ENCODE measurements around the gene CXXC4. TPM values are rescaled to one million over a fixed set of nuclear protein-coding genes. Genes with fewer than 3 reads are reported as not detected.
A peak's percentile ranks its signal among the peaks of the same experiment; 100 is the strongest.

CXXC4 gene
- polyA plus RNA-seq, 2 of the 4 experiments (the other 2 are of a cell fraction), result 0.03 to 0.93 TPM

DNA sequence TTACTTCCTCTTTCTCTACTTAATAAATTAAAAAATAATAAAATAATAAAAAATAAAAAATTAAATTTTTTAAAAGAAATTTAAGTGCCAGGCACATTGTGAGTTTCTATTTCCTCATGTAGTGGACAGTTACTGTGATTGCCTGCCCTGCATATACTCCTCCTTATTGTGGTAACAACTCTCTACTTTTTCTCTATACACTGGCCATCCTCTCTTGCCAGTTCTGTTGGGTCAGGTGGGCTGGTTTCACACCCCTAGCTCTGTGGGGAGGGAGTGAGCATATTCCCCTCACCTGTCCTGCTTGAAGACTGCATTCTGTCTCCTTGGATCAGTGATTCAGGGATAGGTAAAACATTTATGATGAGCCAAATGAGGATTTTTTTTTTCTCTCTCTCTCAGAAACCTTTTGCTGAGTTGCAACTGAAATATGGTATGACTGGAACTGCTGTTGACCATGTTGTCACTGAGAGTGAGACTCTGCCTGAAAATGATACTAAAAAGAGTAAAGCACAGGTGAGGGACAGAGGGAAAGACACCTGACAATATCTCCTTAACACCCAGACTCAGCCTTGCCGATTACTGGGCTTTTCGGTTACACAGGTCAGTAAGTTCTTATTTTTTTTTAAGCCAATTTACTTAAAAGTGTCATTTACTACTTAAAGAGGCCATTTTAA lies 37.2 kb downstream of the CXXC4 start:
- H3K4me2 ChIP-seq, result no peak overlapping the region
- H3K4me1 ChIP-seq, result no peaks in the 10 kb centered on the region
- ATAC-seq (no peak), DNase-seq (ENCODE audit: low read depth in 1 of 2, low spot score in 1 of 2) (no peak), FAIRE-seq (no peak)
- ChIA-PET POLR2A (no interaction called here), CTCF (no interaction called here)
- no peak overlapping the region for H3K27ac ChIP-seq
- H3K9me3 ChIP-seq, result no peaks in the 10 kb centered on the region
- no peak for TF ChIP-seq HDAC2 (IDR thresholded peaks at IDR 0.05)
- TF ChIP-seq ESRRA (IDR thresholded peaks at IDR 0.05; ENCODE audit: borderline replicate concordance, low read length), result no peak
- no peak for TF ChIP-seq EHF (CRISPR knock-in tag; IDR thresholded peaks at IDR 0.05)
- TF ChIP-seq, protein P1, sequence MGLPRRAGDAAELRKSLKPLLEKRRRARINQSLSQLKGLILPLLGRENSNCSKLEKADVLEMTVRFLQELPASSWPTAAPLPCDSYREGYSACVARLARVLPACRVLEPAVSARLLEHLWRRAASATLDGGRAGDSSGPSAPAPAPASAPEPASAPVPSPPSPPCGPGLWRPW (IDR thresholded peaks at IDR 0.05), result no peak
- TF ChIP-seq MAZ (IDR thresholded peaks at IDR 0.05; ENCODE audit: borderline replicate concordance, low read depth, low read length), result no peak
- TF ChIP-seq, protein P2, sequence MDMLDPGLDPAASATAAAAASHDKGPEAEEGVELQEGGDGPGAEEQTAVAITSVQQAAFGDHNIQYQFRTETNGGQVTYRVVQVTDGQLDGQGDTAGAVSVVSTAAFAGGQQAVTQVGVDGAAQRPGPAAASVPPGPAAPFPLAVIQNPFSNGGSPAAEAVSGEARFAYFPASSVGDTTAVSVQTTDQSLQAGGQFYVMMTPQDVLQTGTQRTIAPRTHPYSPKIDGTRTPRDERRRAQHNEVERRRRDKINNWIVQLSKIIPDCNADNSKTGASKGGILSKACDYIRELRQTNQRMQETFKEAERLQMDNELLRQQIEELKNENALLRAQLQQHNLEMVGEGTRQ (IDR thresholded peaks at IDR 0.05), result no peak
- TF ChIP-seq, protein P3, sequence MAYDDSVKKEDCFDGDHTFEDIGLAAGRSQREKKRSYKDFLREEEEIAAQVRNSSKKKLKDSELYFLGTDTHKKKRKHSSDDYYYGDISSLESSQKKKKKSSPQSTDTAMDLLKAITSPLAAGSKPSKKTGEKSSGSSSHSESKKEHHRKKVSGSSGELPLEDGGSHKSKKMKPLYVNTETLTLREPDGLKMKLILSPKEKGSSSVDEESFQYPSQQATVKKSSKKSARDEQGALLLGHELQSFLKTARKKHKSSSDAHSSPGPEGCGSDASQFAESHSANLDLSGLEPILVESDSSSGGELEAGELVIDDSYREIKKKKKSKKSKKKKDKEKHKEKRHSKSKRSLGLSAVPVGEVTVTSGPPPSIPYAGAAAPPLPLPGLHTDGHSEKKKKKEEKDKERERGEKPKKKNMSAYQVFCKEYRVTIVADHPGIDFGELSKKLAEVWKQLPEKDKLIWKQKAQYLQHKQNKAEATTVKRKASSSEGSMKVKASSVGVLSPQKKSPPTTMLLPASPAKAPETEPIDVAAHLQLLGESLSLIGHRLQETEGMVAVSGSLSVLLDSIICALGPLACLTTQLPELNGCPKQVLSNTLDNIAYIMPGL (CRISPR knock-in tag; IDR thresholded peaks at IDR 0.05; ENCODE audit: borderline replicate concordance), result no peak
- no peak for TF ChIP-seq JUN (IDR thresholded peaks at IDR 0.05)
- TF ChIP-seq RNF2 (IDR thresholded peaks at IDR 0.05; ENCODE audit: borderline replicate concordance, low read depth), result no peak
- 78% methylated on average over 2 of the region's 2 CpGs for WGBS (ENCODE audit: missing lambda C conversion rate)
- no peak overlapping the region for H3K4me3 ChIP-seq

DNA sequence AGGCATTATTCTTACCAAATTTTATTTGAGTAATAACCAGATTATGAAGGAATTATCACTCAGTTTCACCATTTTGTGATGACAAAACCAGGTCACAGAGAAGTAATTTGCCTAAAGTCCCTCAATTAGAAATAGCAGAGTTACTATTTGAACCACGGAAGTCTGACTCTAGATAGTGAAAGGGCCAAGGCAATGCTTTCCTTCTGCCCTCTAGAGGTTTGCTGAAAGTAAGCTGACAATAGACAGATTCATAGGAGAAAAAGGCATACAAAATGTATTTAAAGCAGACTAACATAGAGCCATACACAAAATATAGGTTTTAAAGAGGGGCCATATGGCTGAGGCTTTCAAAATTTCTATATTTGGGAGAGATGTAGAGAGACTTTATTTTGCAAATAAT lies 43.1 kb downstream of the CXXC4 start:
- DNase-seq (ENCODE audit: low read depth in 1 of 2, low spot score in 1 of 2) (peak in 1 of 2 experiments; percentile 2), ATAC-seq (0 out of 6 replicates have a peak, but pooled peaks of 1 of the 2 experiments have one; percentile 55), FAIRE-seq (no peak)
- no peak for TF ChIP-seq BHLHE40 (IDR thresholded peaks at IDR 0.05; ENCODE audit: low read depth, low read length)
- TF ChIP-seq, protein P4, sequence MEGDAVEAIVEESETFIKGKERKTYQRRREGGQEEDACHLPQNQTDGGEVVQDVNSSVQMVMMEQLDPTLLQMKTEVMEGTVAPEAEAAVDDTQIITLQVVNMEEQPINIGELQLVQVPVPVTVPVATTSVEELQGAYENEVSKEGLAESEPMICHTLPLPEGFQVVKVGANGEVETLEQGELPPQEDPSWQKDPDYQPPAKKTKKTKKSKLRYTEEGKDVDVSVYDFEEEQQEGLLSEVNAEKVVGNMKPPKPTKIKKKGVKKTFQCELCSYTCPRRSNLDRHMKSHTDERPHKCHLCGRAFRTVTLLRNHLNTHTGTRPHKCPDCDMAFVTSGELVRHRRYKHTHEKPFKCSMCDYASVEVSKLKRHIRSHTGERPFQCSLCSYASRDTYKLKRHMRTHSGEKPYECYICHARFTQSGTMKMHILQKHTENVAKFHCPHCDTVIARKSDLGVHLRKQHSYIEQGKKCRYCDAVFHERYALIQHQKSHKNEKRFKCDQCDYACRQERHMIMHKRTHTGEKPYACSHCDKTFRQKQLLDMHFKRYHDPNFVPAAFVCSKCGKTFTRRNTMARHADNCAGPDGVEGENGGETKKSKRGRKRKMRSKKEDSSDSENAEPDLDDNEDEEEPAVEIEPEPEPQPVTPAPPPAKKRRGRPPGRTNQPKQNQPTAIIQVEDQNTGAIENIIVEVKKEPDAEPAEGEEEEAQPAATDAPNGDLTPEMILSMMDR (IDR thresholded peaks at IDR 0.05), result 0 out of 3 replicates have a peak, but pooled peaks have one; percentile 6
- no peak for TF ChIP-seq NR3C1 (IDR thresholded peaks at IDR 0.05)
- TF ChIP-seq TP53 (CRISPR knock-in tag; IDR thresholded peaks at IDR 0.05), result no peak
- Histone ChIP-seq H3K4me2 (no peak overlapping the region), H3K27ac (no peak overlapping the region), H3K4me3 (no peak overlapping the region), H3K9me3 (no peaks in the 10 kb centered on the region), H3K4me1 (no peaks in the 10 kb centered on the region)
- POLR2A ChIA-PET, result no interaction called here
- CTCF ChIA-PET, result no interaction called here
- WGBS (ENCODE audit: missing lambda C conversion rate), result 13% methylated on average over 1 of the region's 1 CpG

DNA sequence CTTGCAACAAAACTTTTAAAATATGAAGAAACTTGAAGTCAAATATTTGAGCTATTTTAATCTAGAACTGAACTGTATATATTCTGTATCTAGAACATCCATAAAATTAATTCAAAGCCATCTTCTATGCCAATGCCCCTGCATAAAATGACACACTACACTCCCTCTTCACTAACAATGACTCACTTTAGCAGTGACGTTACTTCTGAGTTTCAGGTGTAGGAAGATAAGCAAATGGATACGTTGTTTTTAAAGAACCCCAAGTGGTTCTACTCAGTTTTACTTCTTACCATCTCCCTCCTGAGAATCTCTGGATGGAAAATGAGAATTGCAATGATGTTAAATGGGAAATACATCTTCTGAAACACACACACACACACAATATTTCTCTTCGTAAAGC lies 45.2 kb downstream of the CXXC4 start:
- no peak for TF ChIP-seq CHD2 (IDR thresholded peaks at IDR 0.05; ENCODE audit: low read length, partially characterized antibody)
- no peak overlapping the region for H3K4me2 ChIP-seq
- no peaks in the 10 kb centered on the region for H3K4me1 ChIP-seq
- FAIRE-seq (no peak), ATAC-seq (no peak), DNase-seq (ENCODE audit: low read depth in 1 of 2, low spot score in 1 of 2) (no peak)
- 45% methylated on average over 3 of the region's 3 CpGs for WGBS (ENCODE audit: missing lambda C conversion rate)
- ChIA-PET CTCF (no interaction called here), POLR2A (no interaction called here)
- H3K27ac ChIP-seq, result no peak overlapping the region
- no peaks in the 10 kb centered on the region for H3K9me3 ChIP-seq
- no peak overlapping the region for H3K4me3 ChIP-seq

DNA sequence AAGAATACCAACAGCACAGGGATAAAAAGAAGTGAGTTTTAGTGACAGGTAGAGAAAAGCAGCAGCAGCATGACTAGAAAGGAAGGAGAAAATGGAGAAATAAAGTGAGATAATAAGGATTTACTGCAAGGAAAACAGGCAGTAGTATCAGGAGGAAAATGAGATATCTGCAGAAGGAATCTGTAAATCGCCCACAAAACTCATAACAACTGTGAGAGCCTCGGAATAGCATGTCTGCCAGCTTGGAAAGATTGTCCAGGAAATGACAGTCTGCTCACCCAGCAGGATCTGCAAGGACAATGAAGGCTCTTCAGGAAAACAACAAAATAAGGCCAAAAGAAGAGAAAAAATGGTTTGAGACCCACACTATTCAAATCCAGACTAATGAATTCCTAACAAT lies 47.4 kb downstream of the CXXC4 start:
- DNase-seq (ENCODE audit: low read depth in 1 of 2, low spot score in 1 of 2) (no peak), FAIRE-seq (no peak), ATAC-seq (no peak)
- H3K9me3 ChIP-seq, result no peaks in the 10 kb centered on the region
- H3K4me2 ChIP-seq, result no peak overlapping the region
- CTCF ChIA-PET, result no interaction called here
- WGBS (ENCODE audit: missing lambda C conversion rate), result 23% methylated on average over 2 of the region's 2 CpGs
- no peaks in the 10 kb centered on the region for H3K4me1 ChIP-seq
- H3K4me3 ChIP-seq, result no peak overlapping the region
- no peak overlapping the region for H3K27ac ChIP-seq
- POLR2A ChIA-PET, result no interaction called here
- TF ChIP-seq RFX5 (IDR thresholded peaks at IDR 0.05), result no peak
- TF ChIP-seq, protein P1 (IDR thresholded peaks at IDR 0.05), result no peak
- no peak for TF ChIP-seq MAFK (IDR thresholded peaks at IDR 0.05; ENCODE audit: partially characterized antibody)
- no peak for TF ChIP-seq FOSL2 (IDR thresholded peaks at IDR 0.05)
- TF ChIP-seq FOSL2 (CRISPR knock-in tag; IDR thresholded peaks at IDR 0.05), result no peak
- no peak for TF ChIP-seq EHMT2 (IDR thresholded peaks at IDR 0.05; ENCODE audit: low read depth)
- no peak for TF ChIP-seq MYC (IDR thresholded peaks at IDR 0.05; ENCODE audit: borderline replicate concordance, low read length)
- no peak for TF ChIP-seq PHF8 (IDR thresholded peaks at IDR 0.05; ENCODE audit: borderline replicate concordance, low read depth)
- no peak for TF ChIP-seq ZC3H11A (IDR thresholded peaks at IDR 0.05)
- no peak for TF ChIP-seq ESRRA (IDR thresholded peaks at IDR 0.05; ENCODE audit: borderline replicate concordance, low read length)
- no peak for TF ChIP-seq HOXA7 (CRISPR knock-in tag; IDR thresholded peaks at IDR 0.05)
- TF ChIP-seq SREBF2 (IDR thresholded peaks at IDR 0.05), result no peak
- no peak for TF ChIP-seq FOXS1 (CRISPR knock-in tag; IDR thresholded peaks at IDR 0.05)
- TF ChIP-seq ZSCAN20 (CRISPR knock-in tag; IDR thresholded peaks at IDR 0.05), result no peak
- TF ChIP-seq TP53 (CRISPR knock-in tag; IDR thresholded peaks at IDR 0.05), result no peak
